ENCODE measurements around the gene LCMT1.

DNA sequence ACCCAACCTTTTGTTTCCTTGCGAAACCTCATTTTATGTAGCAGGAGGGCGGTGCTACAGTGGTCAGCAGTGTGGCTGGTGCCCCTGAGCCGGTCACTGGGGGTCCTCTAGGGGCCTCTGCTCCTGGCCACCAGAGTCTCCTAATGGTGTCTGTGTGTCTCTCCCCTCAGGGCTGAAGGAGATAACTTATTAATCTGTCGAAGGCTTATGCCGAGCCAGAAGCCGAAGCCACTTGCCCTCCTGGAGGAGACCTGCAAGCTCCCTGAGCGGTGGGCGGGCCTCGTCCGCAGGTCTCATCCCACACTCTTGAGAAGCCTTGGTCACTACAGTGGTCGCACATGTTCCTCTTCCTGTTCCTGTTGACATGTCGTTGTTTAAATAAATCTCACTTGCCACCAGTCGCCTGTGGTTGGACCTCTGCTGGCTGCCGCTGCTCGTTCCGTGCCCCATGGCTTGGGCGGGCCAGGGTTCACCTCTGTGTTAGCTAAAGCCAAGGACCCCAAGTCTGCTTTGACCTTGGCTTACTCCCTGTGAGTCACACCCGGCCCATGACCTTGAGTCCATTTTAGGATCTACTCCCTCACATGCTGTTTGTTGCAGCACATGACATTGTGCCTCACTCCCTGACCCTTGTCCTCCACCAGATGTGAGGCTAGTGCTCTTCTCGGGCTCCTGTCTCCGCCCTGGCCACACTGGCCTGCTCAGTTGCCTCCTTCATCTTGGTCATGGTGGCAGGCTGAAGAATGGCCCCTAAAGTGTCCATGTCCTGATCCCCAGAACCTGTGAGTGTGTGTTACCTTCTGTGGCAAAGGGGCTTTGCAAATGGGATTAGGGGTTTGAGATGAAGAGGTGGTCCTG, 66.5 kb downstream of the LCMT1 start:
- TF ChIP-seq, protein P1, sequence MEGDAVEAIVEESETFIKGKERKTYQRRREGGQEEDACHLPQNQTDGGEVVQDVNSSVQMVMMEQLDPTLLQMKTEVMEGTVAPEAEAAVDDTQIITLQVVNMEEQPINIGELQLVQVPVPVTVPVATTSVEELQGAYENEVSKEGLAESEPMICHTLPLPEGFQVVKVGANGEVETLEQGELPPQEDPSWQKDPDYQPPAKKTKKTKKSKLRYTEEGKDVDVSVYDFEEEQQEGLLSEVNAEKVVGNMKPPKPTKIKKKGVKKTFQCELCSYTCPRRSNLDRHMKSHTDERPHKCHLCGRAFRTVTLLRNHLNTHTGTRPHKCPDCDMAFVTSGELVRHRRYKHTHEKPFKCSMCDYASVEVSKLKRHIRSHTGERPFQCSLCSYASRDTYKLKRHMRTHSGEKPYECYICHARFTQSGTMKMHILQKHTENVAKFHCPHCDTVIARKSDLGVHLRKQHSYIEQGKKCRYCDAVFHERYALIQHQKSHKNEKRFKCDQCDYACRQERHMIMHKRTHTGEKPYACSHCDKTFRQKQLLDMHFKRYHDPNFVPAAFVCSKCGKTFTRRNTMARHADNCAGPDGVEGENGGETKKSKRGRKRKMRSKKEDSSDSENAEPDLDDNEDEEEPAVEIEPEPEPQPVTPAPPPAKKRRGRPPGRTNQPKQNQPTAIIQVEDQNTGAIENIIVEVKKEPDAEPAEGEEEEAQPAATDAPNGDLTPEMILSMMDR (conservative IDR thresholded peaks at IDR 0.05) = no peak
- TF ChIP-seq EZH2 (IDR thresholded peaks at IDR 0.05; ENCODE audit: low read depth) = no peak

All from PC-9 (cell line).